BJ (cell line): ENCODE data around the gene DENND1A. TPM values are rescaled to one million over a fixed set of nuclear protein-coding genes. Genes with fewer than 3 reads are reported as not detected.

Source experiments
- CTCF ChIA-PET: fragments of 350-600 bp; formaldehyde crosslinking; extraction: SDS; loops from one replicate; lab custom pipeline; 2021; ENCODE audit warnings: antibody characterized with exemption, inconsistent platforms; lab: Yijun Ruan, JAX
- POLR2A ChIA-PET: fragments of 300-600 bp; sonication (Branson Sonifier 250); formaldehyde crosslinking; extraction: SDS; loops from one replicate; lab custom pipeline; 2021; ENCODE audit warnings: antibody characterized with exemption; lab: Charles Lee
- DNase-seq: peaks from one replicate; pipeline ENCODE4 v3.0.0-alpha.2; 2011; ENCODE audit warnings: low read depth
- H3K27me3 ChIP-seq: 2 replicates; pipeline ENCODE4 v1.6.0; 2011; ENCODE audit warnings: low read length; ENCODE audit not compliant: control insufficient read depth, insufficient read depth
- H3K36me3 ChIP-seq: 2 replicates; pipeline ENCODE4 v1.5.1; 2011; ENCODE audit warnings: low read length; ENCODE audit not compliant: control insufficient read depth, insufficient read depth
- H3K4me3 ChIP-seq: 2 replicates; pipeline ENCODE4 v1.5.1; 2011; ENCODE audit warnings: low read depth, mild to moderate bottlenecking, control low read depth, low read length
- CTCF ChIP-seq: IDR thresholded peaks from 2 replicates; pipeline ENCODE4 v1.5.1; 2011; ENCODE audit warnings: low read depth, mild to moderate bottlenecking, control low read depth, inconsistent platforms, low read length, moderate library complexity; ENCODE audit not compliant: insufficient read depth
- polyA plus RNA-seq: library from polyadenylated mRNA; depleted of rRNA; stranded (reverse); fragments of >200 nt; gene quantifications from 2 replicates; pipeline ENCODE4 v1.2.3, GENCODE V29; 2011

The DENND1A gene
- polyA plus RNA-seq, 1 experiment = 24.0 TPM

- TF ChIP-seq CTCF = no peak
- DNase-seq = no peak
- H3K27me3 ChIP-seq = no peaks in the 10 kb centered on the region
- POLR2A ChIA-PET = no interaction called here
- CTCF ChIA-PET = no interaction called here
- no peaks in the 10 kb centered on the region for H3K36me3 ChIP-seq
- no peak overlapping the region for H3K4me3 ChIP-seq
Observed at GRCh38 chr9:123814496-123814895, 115.4 kb downstream of the DENND1A start.

- no peak for TF ChIP-seq CTCF
- DNase-seq = no peak
- no peaks in the 10 kb centered on the region for H3K36me3 ChIP-seq
- H3K4me3 ChIP-seq = no peak overlapping the region
- H3K27me3 ChIP-seq = no peaks in the 10 kb centered on the region
- POLR2A ChIA-PET = no interaction called here
- CTCF ChIA-PET = interaction anchor here (0.6 kb wide), 1 partner anchor 213 kb away, joined by 3 read pairs; no protein-coding TSS in a partner anchor
Observed at GRCh38 chr9:123812984-123813383, 116.9 kb downstream of the DENND1A start.

DNA sequence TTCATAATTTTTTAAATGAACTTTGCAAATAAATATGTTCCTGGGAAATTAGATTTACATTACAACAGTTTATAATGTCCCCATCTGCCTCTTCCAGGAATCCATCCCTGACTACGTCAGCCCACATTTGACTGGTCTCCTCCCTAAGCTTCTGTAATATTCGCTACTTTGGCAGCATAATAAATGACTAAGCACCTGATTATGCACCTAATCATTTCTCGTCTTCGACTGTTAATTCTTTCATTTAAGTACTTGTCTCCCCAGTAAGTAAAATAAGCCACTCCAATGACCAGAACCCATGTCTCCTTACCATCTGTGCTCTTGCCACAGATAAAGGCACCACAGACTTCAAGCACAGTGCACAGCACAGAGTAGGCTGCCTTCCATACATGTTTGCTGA, 122.7 kb downstream of the DENND1A start:
- no peak for DNase-seq
- Histone ChIP-seq H3K27me3 (no peaks in the 10 kb centered on the region), H3K4me3 (no peak overlapping the region), H3K36me3 (no peaks in the 10 kb centered on the region)
- ChIA-PET CTCF (no interaction called here), POLR2A (no interaction called here)
- TF ChIP-seq CTCF = no peak

DNA sequence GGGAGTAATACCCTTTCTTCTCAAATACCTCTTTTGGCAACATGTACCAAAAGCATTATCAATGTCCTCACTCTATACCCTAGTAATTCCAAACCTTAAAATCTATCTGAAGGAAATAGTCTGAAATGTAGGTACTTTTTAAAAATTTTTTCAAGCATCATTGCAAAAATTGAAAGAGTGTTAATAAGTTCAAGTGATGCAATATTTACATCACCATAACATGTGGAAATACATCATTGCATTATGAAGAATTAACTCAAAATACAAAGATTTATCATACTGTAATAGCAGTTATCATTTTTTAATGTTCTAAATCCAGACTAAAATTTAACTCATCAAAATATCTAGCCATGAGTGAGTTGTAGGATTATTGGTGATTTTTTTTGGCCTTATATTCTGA, 123.1 kb downstream of the DENND1A start:
- no peak for DNase-seq
- no peak for TF ChIP-seq CTCF
- Histone ChIP-seq H3K36me3 (no peaks in the 10 kb centered on the region), H3K27me3 (no peaks in the 10 kb centered on the region), H3K4me3 (no peak overlapping the region)
- POLR2A ChIA-PET = no interaction called here
- CTCF ChIA-PET = no interaction called here

GRCh38 chr9:123798195-123798594, 131.7 kb downstream of the DENND1A start:
- Histone ChIP-seq H3K36me3 (no peaks in the 10 kb centered on the region), H3K27me3 (no peaks in the 10 kb centered on the region), H3K4me3 (no peak overlapping the region)
- ChIA-PET POLR2A (no interaction called here), CTCF (no interaction called here)
- no peak for DNase-seq
- TF ChIP-seq CTCF = no peak
